ENCODE measurements around the gene POMGNT2. TPM values are rescaled to one million over a fixed set of nuclear protein-coding genes. Genes with fewer than 3 reads are reported as not detected.

POMGNT2 gene
- total and polyA plus RNA-seq, 9 donors = 12.0 to 51.7 (median 36.0) TPM

GRCh38 chr3:43059456-43059855, 46.4 kb downstream of the POMGNT2 start:
- H3K9me3 ChIP-seq = no peaks in the 10 kb centered on the region

GRCh38 chr3:43055806-43056770, 49.8 kb downstream of the POMGNT2 start:
- 91 to 94% (median 93%) methylated on average over 15 of the region's 15 CpGs for WGBS, 3 donors
- Histone ChIP-seq H3K27ac (no peak overlapping the region), H3K9me3 (no peaks in the 10 kb centered on the region), H3K4me1 (ENCODE audit: insufficient read depth) (peaks cover 2% of the 10 kb centered on the region), H3K4me3 (no peak overlapping the region), H3K27me3 (no peaks in the 10 kb centered on the region), H3K36me3 (no peaks in the 10 kb centered on the region)
- intact Hi-C loops (cut with DNase I) = no loop called here
- DNase-seq = no peak
- TF ChIP-seq EP300 (IDR thresholded peaks at IDR 0.05) (no peak), POLR2A (IDR thresholded peaks at IDR 0.05) (no peak), CTCF (IDR thresholded peaks at IDR 0.05) (no peak)

More at GRCh38 chr3:43059456-43059855, 46.4 kb downstream of the POMGNT2 start:
- no peak overlapping the region for H3K4me3 ChIP-seq
- intact Hi-C loops (cut with DNase I) = no loop called here
- TF ChIP-seq POLR2A (IDR thresholded peaks at IDR 0.05) (no peak), EP300 (IDR thresholded peaks at IDR 0.05) (no peak), CTCF (IDR thresholded peaks at IDR 0.05) (no peak)
- no peaks in the 10 kb centered on the region for H3K36me3 ChIP-seq
- no peak overlapping the region for H3K27ac ChIP-seq
- no peaks in the 10 kb centered on the region for H3K4me1 ChIP-seq (ENCODE audit: insufficient read depth)
- H3K27me3 ChIP-seq = no peaks in the 10 kb centered on the region
- no peak for DNase-seq
- WGBS, 3 donors = 90 to 100% (median 97%) methylated on average over 1 of the region's 1 CpG

GRCh38 chr3:43055393-43055792, 50.5 kb downstream of the POMGNT2 start:
- H3K4me3 ChIP-seq = no peak overlapping the region
- no peaks in the 10 kb centered on the region for H3K27me3 ChIP-seq
- peaks cover 2% of the 10 kb centered on the region for H3K4me1 ChIP-seq (ENCODE audit: insufficient read depth)
- no peaks in the 10 kb centered on the region for H3K36me3 ChIP-seq
- no peaks in the 10 kb centered on the region for H3K9me3 ChIP-seq
- TF ChIP-seq EP300 (IDR thresholded peaks at IDR 0.05) (no peak), CTCF (IDR thresholded peaks at IDR 0.05) (no peak), POLR2A (IDR thresholded peaks at IDR 0.05) (no peak)
- H3K27ac ChIP-seq = no peak overlapping the region
- DNase-seq = no peak
- intact Hi-C loops (cut with DNase I) = no loop called here
- 92 to 94% (median 94%) methylated on average over 7 of the region's 7 CpGs for WGBS, 3 donors

- Histone ChIP-seq H3K36me3 (no peaks in the 10 kb centered on the region), H3K9me3 (no peaks in the 10 kb centered on the region), H3K4me3 (no peak overlapping the region), H3K4me1 (ENCODE audit: insufficient read depth) (peaks cover 2% of the 10 kb centered on the region), H3K27me3 (no peaks in the 10 kb centered on the region), H3K27ac (no peak overlapping the region)
- intact Hi-C loops (cut with DNase I) = no loop called here
- no peak for DNase-seq
- 93 to 98% (median 94%) methylated on average over 5 of the region's 5 CpGs for WGBS, 3 donors
- TF ChIP-seq CTCF (IDR thresholded peaks at IDR 0.05) (no peak), POLR2A (IDR thresholded peaks at IDR 0.05) (no peak), EP300 (IDR thresholded peaks at IDR 0.05) (no peak)
Measured at GRCh38 chr3:43054754-43055153, 51.1 kb downstream of the POMGNT2 start.

Measured in ovary (tissue), 9 donors.